A549 (cell line): ENCODE measurements around the gene CFAP46. TPM values are rescaled to one million over a fixed set of nuclear protein-coding genes. Genes with fewer than 3 reads are reported as not detected.

Source experiments
- ATAC-seq, 2 experiments: fragments of 200-7000 bp in 1 of 2; fragments of >200 bp in 1 of 2; cut with Nextera tagmentation in 1 of 2; cut with Tn5 transposase in 1 of 2; 3 replicates each; pipeline versions ENCODE4 v1.8.0 to v1.9.1; 2018 to 2020; ENCODE audit warnings: mild to moderate bottlenecking in 1 of 2, moderate library complexity in 1 of 2
- CTCF ChIA-PET: fragments of 300-600 bp; sonication (Branson Sonifier 250); formaldehyde crosslinking; extraction: SDS; loops from one replicate; lab custom pipeline; 2021; ENCODE audit warnings: antibody characterized with exemption, inconsistent platforms; lab: Yijun Ruan, JAX
- POLR2A ChIA-PET: fragments of 350-600 bp; formaldehyde crosslinking; extraction: SDS; loops from one replicate; lab custom pipeline; 2021; ENCODE audit warnings: antibody characterized with exemption, inconsistent platforms; lab: Yijun Ruan, JAX
- DNase-seq, 2 experiments: peaks; one replicate each; pipeline versions ENCODE4 v3.0.0 to v3.0.0-alpha.2; 2011 to 2016; ENCODE audit warnings: low read depth in 1 of 2, low spot score in 1 of 2
- FAIRE-seq: peaks from 2 replicates; lab custom pipeline; 2011; peaks lifted over from hg19 to GRCh38; lab: Jason Lieb, UNC
- H3K27ac ChIP-seq, 2 experiments: fragments of >200 bp; sonication (Bioruptor Twin); formaldehyde crosslinking; 3 replicates each; pipeline ENCODE4 v1.5.1; 2016 to 2017
- H3K4me1 ChIP-seq: fragments of >200 bp; sonication (Bioruptor Twin); formaldehyde crosslinking; 3 replicates; pipeline ENCODE4 v1.6.1; 2016
- H3K4me2 ChIP-seq: fragments of >200 bp; sonication (Bioruptor Twin); formaldehyde crosslinking; 3 replicates; pipeline ENCODE4 v1.6.1; 2016
- H3K4me3 ChIP-seq: fragments of >200 bp; sonication (Bioruptor Twin); formaldehyde crosslinking; 3 replicates; pipeline ENCODE4 v1.5.1; 2016
- H3K9me3 ChIP-seq: fragments of >200 bp; sonication (Bioruptor Twin); formaldehyde crosslinking; 3 replicates; pipeline ENCODE4 v1.6.1; 2016
- BHLHE40 ChIP-seq: IDR thresholded peaks from 2 replicates; pipeline ENCODE4 v1.6.1; 2012; ENCODE audit warnings: low read depth, low read length, inconsistent platforms
- FOSB ChIP-seq: fragments of 250-450 bp; sonication (Bioruptor Pico); IDR thresholded peaks from 2 replicates; pipeline ENCODE4 v1.5.0; 2020; ENCODE audit warnings: mild to moderate bottlenecking, moderate library complexity
- FOXS1 ChIP-seq: fragments of 250-450 bp; sonication (Bioruptor Pico); IDR thresholded peaks from 2 replicates; pipeline ENCODE4 v1.5.0; 2020; ENCODE audit warnings: mild to moderate bottlenecking, moderate library complexity
- GATA3 ChIP-seq: IDR thresholded peaks from 2 replicates; pipeline ENCODE4 v1.6.1; 2012; ENCODE audit warnings: borderline replicate concordance
- HEYL ChIP-seq: fragments of 250-450 bp; sonication (Bioruptor Pico); IDR thresholded peaks from 2 replicates; pipeline ENCODE4 v1.8.0; 2021; ENCODE audit warnings: mild to moderate bottlenecking, moderate library complexity
- HOXA7 ChIP-seq: fragments of 250-450 bp; sonication (Bioruptor Pico); IDR thresholded peaks from 2 replicates; pipeline ENCODE4 v1.5.0; 2020; ENCODE audit warnings: mild to moderate bottlenecking, moderate library complexity
- HOXB13 ChIP-seq: fragments of 250-450 bp; sonication (Bioruptor Pico); IDR thresholded peaks from 2 replicates; pipeline ENCODE4 v1.5.0; 2020; ENCODE audit warnings: low read depth, mild to moderate bottlenecking, moderate library complexity
- HOXB5 ChIP-seq: fragments of 250-450 bp; sonication (Bioruptor Pico); IDR thresholded peaks from 2 replicates; pipeline ENCODE4 v1.5.0; 2020; ENCODE audit warnings: mild to moderate bottlenecking, moderate library complexity
- JUN ChIP-seq, 2 experiments: fragments of >200 bp; sonication (Bioruptor Twin); formaldehyde crosslinking; IDR thresholded peaks; 2 replicates in 1 of 2; 3 replicates in 1 of 2; pipeline ENCODE4 v1.6.1; 2016 to 2017
- MAFK ChIP-seq: fragments of 450-650 bp; IDR thresholded peaks from 2 replicates; pipeline ENCODE4 v1.6.1; 2014; ENCODE audit not compliant: partially characterized antibody
- MAZ ChIP-seq: fragments of 150-350 bp; IDR thresholded peaks from 2 replicates; pipeline ENCODE4 v1.6.1; 2014; ENCODE audit warnings: antibody characterized with exemption, low read depth, low read length, borderline replicate concordance
- MYC ChIP-seq: IDR thresholded peaks from 2 replicates; pipeline ENCODE4 v1.6.1; 2012; ENCODE audit warnings: mild to moderate bottlenecking, inconsistent platforms, low read length, improper control_type of control experiment, borderline replicate concordance
- PHF8 ChIP-seq: fragments of 200-600 bp; sonication (generic); IDR thresholded peaks from 2 replicates; pipeline ENCODE4 v1.6.1; 2016; ENCODE audit warnings: low read depth, mild to moderate bottlenecking, antibody characterized with exemption, moderate library complexity, borderline replicate concordance
- POLR2A ChIP-seq: IDR thresholded peaks from 2 replicates; pipeline ENCODE4 v1.6.1; 2012; ENCODE audit warnings: mild to moderate bottlenecking, low read length
- RAD21 ChIP-seq, 2 experiments: fragments of >200 bp in 1 of 2; sonication (Bioruptor Twin) in 1 of 2; formaldehyde crosslinking in 1 of 2; IDR thresholded peaks in 1 of 2; conservative IDR thresholded peaks in 1 of 2; 2 replicates in 1 of 2; 3 replicates in 1 of 2; pipeline ENCODE4 v1.6.1; 2012 to 2018; ENCODE audit warnings: inconsistent platforms in 1 of 2
- RNF2 ChIP-seq: fragments of 200-600 bp; sonication (generic); IDR thresholded peaks from 2 replicates; pipeline ENCODE4 v1.6.1; 2016; ENCODE audit warnings: low read depth, mild to moderate bottlenecking, antibody characterized with exemption, moderate library complexity, borderline replicate concordance
- SMC3 ChIP-seq: fragments of >200 bp; sonication (Bioruptor Twin); formaldehyde crosslinking; IDR thresholded peaks from 3 replicates; pipeline ENCODE4 v1.6.1; 2018; ENCODE audit warnings: inconsistent platforms
- WGBS: methylation state at CpG from one replicate; pipeline ENCODE4 v1.1.6; 2017; ENCODE audit errors: missing lambda C conversion rate; 5-methylcytosine and 5-hydroxymethylcytosine counted together
- polyA plus RNA-seq, 4 experiments: library from polyadenylated mRNA; depleted of rRNA in 3 of 4; stranded (reverse); fragments of >200 nt; fragmentation: RNase III in 1 of 4; extraction: RNeasy Plus Mini Kit Qiagen cat#74134 plus additional on column Dnase treatment in 1 of 4; gene quantifications; 2 replicates in 3 of 4; 3 replicates in 1 of 4; pipeline ENCODE4 v1.2.3, GENCODE V29; 2011 to 2017
- TF ChIP-seq, protein P1 (sequence below): fragments of 250-450 bp; sonication (Bioruptor Pico); IDR thresholded peaks from 2 replicates; pipeline ENCODE4 v1.5.0; 2021; ENCODE audit warnings: mild to moderate bottlenecking, moderate library complexity, borderline replicate concordance
- TF ChIP-seq, protein P2 (sequence below): fragments of 200-600 bp; sonication (generic); IDR thresholded peaks from 2 replicates; pipeline ENCODE4 v1.6.1; 2016; ENCODE audit warnings: antibody characterized with exemption, mild to moderate bottlenecking, moderate library complexity
- TF ChIP-seq, protein P3 (sequence below): fragments of >200 bp; sonication (Bioruptor Twin); formaldehyde crosslinking; IDR thresholded peaks from 3 replicates; pipeline ENCODE4 v1.6.1; 2016
- TF ChIP-seq, protein P4 (sequence below): fragments of >200 bp; sonication (Bioruptor Twin); formaldehyde crosslinking; IDR thresholded peaks from 3 replicates; pipeline ENCODE4 v1.5.1; 2016
- TF ChIP-seq, protein P5 (sequence below): fragments of >200 bp; sonication (Bioruptor Twin); formaldehyde crosslinking; IDR thresholded peaks from 2 replicates; pipeline ENCODE4 v1.6.1; 2016
- TF ChIP-seq, protein P6 (sequence below): IDR thresholded peaks from 2 replicates; pipeline ENCODE4 v1.6.1; 2012; ENCODE audit warnings: low read depth, borderline replicate concordance

The CFAP46 gene
- polyA plus RNA-seq, 2 of the 4 experiments (the other 2 are of a cell fraction) = 0.88 to 1.8 TPM

DNA sequence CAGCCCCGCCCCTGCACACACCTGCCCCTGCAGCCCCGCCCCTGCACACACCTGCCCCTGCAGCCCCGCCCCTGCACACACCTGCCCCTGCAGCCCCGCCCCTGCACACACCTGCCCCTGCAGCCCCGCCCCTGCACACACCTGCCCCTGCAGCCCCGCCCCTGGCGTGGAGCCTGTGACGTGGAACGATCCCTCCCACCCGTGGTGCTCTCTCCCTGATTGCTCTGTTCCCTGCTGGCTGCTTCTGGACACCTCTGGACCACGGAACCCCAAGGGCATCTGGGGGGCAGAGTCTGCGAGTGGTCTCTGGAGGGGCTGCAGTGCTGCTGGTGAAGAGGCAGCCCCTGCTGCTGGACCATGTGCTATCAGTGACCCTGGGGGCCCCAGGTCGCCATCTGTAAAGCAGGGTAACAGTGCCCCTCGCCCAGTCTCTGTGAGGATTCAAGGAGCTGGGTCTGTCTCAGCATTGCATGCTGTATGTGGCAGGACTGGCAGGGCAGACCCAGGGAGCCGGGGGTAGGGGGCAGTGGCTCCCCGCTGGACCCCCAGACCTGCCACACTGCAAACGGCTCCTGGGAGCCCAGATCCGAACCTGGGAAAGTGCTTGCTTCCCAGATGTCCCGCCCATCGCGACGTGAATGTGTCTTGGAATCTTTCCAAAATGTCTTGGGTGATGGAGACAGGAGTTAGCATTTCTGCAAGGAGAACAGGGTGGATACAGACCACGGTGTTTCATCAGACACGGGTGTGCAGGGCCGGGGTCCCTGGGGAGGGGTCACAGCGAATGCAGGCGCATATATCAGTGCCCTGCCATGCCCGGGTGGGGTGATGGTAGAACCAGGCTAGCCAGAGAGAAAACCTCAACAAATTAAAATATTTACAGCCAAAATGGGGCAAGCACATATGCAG lies 128.6 kb downstream of the CFAP46 start:
- H3K9me3 ChIP-seq = no peaks in the 10 kb centered on the region; the same call in 2 of the 3 replicates

DNA sequence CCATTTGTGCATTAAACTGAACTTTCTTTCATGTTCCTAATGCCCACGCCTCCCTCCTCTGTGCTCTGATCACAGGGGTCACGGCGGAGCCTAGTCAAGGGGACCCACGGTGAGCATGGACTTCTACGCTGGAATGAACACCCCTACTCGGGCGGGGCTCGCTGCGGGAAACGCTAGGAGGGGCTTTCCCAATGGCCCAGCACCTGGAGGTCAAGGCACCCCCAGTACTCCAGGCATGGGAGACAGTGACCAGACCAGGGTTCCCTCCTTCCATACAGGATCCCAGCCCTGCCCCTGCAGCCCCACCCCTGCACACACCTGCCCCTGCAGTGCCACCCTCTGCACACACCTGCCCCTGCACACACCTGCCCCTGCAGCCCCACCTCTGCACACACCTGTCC lies 129.4 kb downstream of the CFAP46 start:
- FAIRE-seq = no peak
- H3K4me3 ChIP-seq = no peak overlapping the region

More for the DNA sequence above, 128.6 kb downstream of the CFAP46 start:
- ChIA-PET POLR2A (no interaction called here), CTCF (no interaction called here)
- Histone ChIP-seq H3K4me1 (no peaks in the 10 kb centered on the region), H3K4me3 (no peak overlapping the region), H3K4me2 (no peak overlapping the region), H3K27ac (no peak overlapping the region)
- no peak for DNase-seq
- 18% methylated on average over 13 of the region's 28 CpGs for WGBS
- FAIRE-seq = no peak
- ATAC-seq = no peak
- TF ChIP-seq MAFK = no peak
- TF ChIP-seq, protein P1, sequence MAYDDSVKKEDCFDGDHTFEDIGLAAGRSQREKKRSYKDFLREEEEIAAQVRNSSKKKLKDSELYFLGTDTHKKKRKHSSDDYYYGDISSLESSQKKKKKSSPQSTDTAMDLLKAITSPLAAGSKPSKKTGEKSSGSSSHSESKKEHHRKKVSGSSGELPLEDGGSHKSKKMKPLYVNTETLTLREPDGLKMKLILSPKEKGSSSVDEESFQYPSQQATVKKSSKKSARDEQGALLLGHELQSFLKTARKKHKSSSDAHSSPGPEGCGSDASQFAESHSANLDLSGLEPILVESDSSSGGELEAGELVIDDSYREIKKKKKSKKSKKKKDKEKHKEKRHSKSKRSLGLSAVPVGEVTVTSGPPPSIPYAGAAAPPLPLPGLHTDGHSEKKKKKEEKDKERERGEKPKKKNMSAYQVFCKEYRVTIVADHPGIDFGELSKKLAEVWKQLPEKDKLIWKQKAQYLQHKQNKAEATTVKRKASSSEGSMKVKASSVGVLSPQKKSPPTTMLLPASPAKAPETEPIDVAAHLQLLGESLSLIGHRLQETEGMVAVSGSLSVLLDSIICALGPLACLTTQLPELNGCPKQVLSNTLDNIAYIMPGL (CRISPR knock-in tag) = no peak
- no peak for TF ChIP-seq FOSB (CRISPR knock-in tag)
- no peak for TF ChIP-seq FOXS1
- TF ChIP-seq HOXB13 (CRISPR knock-in tag) = no peak
- no peak for TF ChIP-seq BHLHE40
- TF ChIP-seq RNF2 = no peak
- TF ChIP-seq, protein P2, sequence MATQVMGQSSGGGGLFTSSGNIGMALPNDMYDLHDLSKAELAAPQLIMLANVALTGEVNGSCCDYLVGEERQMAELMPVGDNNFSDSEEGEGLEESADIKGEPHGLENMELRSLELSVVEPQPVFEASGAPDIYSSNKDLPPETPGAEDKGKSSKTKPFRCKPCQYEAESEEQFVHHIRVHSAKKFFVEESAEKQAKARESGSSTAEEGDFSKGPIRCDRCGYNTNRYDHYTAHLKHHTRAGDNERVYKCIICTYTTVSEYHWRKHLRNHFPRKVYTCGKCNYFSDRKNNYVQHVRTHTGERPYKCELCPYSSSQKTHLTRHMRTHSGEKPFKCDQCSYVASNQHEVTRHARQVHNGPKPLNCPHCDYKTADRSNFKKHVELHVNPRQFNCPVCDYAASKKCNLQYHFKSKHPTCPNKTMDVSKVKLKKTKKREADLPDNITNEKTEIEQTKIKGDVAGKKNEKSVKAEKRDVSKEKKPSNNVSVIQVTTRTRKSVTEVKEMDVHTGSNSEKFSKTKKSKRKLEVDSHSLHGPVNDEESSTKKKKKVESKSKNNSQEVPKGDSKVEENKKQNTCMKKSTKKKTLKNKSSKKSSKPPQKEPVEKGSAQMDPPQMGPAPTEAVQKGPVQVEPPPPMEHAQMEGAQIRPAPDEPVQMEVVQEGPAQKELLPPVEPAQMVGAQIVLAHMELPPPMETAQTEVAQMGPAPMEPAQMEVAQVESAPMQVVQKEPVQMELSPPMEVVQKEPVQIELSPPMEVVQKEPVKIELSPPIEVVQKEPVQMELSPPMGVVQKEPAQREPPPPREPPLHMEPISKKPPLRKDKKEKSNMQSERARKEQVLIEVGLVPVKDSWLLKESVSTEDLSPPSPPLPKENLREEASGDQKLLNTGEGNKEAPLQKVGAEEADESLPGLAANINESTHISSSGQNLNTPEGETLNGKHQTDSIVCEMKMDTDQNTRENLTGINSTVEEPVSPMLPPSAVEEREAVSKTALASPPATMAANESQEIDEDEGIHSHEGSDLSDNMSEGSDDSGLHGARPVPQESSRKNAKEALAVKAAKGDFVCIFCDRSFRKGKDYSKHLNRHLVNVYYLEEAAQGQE = no peak
- TF ChIP-seq JUN (IDR thresholded peaks at IDR 0.05) = no peak
- TF ChIP-seq, all 56 proteins: peak for 0

DNA sequence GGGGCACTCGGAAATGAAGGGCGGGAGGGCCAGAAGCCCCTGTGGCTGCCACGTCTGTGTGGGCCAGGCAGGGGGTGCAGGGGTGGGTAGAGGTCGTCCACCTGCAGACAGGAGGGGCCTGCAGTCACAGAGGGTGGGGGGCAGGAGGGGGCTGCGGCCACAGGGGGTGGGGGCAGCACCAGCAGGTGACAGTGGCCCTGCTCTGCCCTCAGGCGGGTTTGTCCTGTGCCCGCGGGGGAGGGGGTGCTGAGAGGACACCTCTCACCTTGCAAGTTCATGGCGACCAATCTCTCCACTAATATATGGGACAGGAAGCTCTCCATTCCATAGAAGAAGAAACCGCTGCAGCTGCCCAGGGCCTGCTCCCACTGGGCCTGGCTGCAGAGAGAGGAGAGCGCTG lies 129.8 kb downstream of the CFAP46 start:
- ChIA-PET CTCF (interaction anchor here (0.9 kb wide), 1 partner anchor 10 kb away, joined by 4 read pairs; no protein-coding TSS in a partner anchor), POLR2A (no interaction called here)
- TF ChIP-seq SMC3 (no peak), MAZ (no peak), HOXB13 (CRISPR knock-in tag) (no peak), HOXA7 (CRISPR knock-in tag) (no peak), RAD21 (conservative IDR thresholded peaks at IDR 0.05 in 1 of 2, IDR thresholded peaks at IDR 0.05 in 1 of 2) (no peak), POLR2A (no peak), GATA3 (no peak), HEYL (CRISPR knock-in tag) (no peak)
- TF ChIP-seq, protein P3, sequence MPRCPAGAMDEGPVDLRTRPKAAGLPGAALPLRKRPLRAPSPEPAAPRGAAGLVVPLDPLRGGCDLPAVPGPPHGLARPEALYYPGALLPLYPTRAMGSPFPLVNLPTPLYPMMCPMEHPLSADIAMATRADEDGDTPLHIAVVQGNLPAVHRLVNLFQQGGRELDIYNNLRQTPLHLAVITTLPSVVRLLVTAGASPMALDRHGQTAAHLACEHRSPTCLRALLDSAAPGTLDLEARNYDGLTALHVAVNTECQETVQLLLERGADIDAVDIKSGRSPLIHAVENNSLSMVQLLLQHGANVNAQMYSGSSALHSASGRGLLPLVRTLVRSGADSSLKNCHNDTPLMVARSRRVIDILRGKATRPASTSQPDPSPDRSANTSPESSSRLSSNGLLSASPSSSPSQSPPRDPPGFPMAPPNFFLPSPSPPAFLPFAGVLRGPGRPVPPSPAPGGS = no peak
- TF ChIP-seq, protein P4, sequence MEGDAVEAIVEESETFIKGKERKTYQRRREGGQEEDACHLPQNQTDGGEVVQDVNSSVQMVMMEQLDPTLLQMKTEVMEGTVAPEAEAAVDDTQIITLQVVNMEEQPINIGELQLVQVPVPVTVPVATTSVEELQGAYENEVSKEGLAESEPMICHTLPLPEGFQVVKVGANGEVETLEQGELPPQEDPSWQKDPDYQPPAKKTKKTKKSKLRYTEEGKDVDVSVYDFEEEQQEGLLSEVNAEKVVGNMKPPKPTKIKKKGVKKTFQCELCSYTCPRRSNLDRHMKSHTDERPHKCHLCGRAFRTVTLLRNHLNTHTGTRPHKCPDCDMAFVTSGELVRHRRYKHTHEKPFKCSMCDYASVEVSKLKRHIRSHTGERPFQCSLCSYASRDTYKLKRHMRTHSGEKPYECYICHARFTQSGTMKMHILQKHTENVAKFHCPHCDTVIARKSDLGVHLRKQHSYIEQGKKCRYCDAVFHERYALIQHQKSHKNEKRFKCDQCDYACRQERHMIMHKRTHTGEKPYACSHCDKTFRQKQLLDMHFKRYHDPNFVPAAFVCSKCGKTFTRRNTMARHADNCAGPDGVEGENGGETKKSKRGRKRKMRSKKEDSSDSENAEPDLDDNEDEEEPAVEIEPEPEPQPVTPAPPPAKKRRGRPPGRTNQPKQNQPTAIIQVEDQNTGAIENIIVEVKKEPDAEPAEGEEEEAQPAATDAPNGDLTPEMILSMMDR = no peak
- Histone ChIP-seq H3K4me3 (no peak overlapping the region), H3K27ac (no peak overlapping the region), H3K4me2 (no peak overlapping the region), H3K4me1 (no peaks in the 10 kb centered on the region), H3K9me3 (no peaks in the 10 kb centered on the region)
- ATAC-seq (no peak), DNase-seq (no peak), FAIRE-seq (no peak)
- 38% methylated on average over 3 of the region's 11 CpGs for WGBS

More for the DNA sequence above, 129.4 kb downstream of the CFAP46 start:
- ChIA-PET POLR2A (no interaction called here), CTCF (interaction anchor here (0.9 kb wide), 1 partner anchor 10 kb away, joined by 4 read pairs; no protein-coding TSS in a partner anchor)
- no peak overlapping the region for H3K4me2 ChIP-seq
- H3K27ac ChIP-seq = no peak overlapping the region
- TF ChIP-seq PHF8 (no peak), HOXB5 (no peak), MYC (no peak)
- TF ChIP-seq, protein P5, sequence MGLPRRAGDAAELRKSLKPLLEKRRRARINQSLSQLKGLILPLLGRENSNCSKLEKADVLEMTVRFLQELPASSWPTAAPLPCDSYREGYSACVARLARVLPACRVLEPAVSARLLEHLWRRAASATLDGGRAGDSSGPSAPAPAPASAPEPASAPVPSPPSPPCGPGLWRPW = no peak
- TF ChIP-seq, protein P6, sequence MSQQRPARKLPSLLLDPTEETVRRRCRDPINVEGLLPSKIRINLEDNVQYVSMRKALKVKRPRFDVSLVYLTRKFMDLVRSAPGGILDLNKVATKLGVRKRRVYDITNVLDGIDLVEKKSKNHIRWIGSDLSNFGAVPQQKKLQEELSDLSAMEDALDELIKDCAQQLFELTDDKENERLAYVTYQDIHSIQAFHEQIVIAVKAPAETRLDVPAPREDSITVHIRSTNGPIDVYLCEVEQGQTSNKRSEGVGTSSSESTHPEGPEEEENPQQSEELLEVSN = no peak
- TF ChIP-seq, all 56 proteins: peak for 0
- no peak for DNase-seq
- ATAC-seq = no peak
- H3K4me1 ChIP-seq = no peaks in the 10 kb centered on the region
- no peaks in the 10 kb centered on the region for H3K9me3 ChIP-seq
- 29% methylated on average over 9 of the region's 10 CpGs for WGBS
